SK-N-SH (cell line): ENCODE results near the gene ZNF784.

Source experiments
- CHD2 ChIP-seq: fragments of 150-350 bp; IDR thresholded peaks from 2 replicates; pipeline ENCODE4 v1.6.1; 2018; ENCODE audit warnings: low read length; ENCODE audit not compliant: partially characterized antibody
- EP300 ChIP-seq, 2 experiments: IDR thresholded peaks; 2 replicates each; pipeline versions ENCODE4 v1.4.0 to v1.6.1; 2012; ENCODE audit warnings: borderline replicate concordance in 1 of 2, low read depth in 1 of 2, low read length in 1 of 2
- POLR2AphosphoS5 ChIP-seq: IDR thresholded peaks from 2 replicates; pipeline ENCODE4 v1.6.1; 2012; ENCODE audit warnings: low read depth, low read length
- SMC3 ChIP-seq: IDR thresholded peaks from 2 replicates; pipeline ENCODE4 v1.6.1; 2012; ENCODE audit warnings: low read depth, low read length, improper control_type of control experiment
- TF ChIP-seq, protein P1 (sequence below): fragments of 200-600 bp; sonication (generic); IDR thresholded peaks from 2 replicates; pipeline ENCODE4 v1.6.1; 2017; ENCODE audit warnings: antibody characterized with exemption, mild to moderate bottlenecking, moderate library complexity
- TF ChIP-seq, protein P2 (sequence below): fragments of 150-350 bp; IDR thresholded peaks from 2 replicates; pipeline ENCODE4 v1.6.1; 2017; ENCODE audit warnings: antibody characterized with exemption, low read length, low read depth, borderline replicate concordance

DNA sequence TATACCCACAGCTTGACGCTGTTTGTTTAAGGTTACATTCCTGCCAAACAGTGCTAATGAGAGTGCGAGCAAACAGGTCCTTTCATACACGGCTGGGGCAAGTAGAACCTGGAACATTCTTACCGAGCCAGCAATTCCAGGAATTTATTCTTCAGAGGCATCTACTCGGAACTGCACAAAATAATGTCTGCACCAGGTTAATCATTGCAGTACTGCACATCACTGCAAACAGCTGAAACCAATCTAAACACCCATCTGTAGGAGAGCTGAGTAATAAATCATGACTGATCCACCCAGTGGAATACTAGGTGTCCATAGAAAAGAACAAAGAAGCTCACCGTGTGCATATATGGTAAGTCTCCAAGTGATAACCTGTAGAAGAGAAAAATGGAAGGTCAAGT is 42.5 kb downstream of the ZNF784 start:
- TF ChIP-seq EP300 (IDR thresholded peaks at IDR 0.05; ENCODE audit: borderline replicate concordance in 1 of 2, low read depth in 1 of 2, low read length in 1 of 2) (no peak), POLR2AphosphoS5 (no peak), SMC3 (no peak), CHD2 (no peak)
- TF ChIP-seq, protein P1, sequence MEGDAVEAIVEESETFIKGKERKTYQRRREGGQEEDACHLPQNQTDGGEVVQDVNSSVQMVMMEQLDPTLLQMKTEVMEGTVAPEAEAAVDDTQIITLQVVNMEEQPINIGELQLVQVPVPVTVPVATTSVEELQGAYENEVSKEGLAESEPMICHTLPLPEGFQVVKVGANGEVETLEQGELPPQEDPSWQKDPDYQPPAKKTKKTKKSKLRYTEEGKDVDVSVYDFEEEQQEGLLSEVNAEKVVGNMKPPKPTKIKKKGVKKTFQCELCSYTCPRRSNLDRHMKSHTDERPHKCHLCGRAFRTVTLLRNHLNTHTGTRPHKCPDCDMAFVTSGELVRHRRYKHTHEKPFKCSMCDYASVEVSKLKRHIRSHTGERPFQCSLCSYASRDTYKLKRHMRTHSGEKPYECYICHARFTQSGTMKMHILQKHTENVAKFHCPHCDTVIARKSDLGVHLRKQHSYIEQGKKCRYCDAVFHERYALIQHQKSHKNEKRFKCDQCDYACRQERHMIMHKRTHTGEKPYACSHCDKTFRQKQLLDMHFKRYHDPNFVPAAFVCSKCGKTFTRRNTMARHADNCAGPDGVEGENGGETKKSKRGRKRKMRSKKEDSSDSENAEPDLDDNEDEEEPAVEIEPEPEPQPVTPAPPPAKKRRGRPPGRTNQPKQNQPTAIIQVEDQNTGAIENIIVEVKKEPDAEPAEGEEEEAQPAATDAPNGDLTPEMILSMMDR = no peak
- TF ChIP-seq, protein P2, sequence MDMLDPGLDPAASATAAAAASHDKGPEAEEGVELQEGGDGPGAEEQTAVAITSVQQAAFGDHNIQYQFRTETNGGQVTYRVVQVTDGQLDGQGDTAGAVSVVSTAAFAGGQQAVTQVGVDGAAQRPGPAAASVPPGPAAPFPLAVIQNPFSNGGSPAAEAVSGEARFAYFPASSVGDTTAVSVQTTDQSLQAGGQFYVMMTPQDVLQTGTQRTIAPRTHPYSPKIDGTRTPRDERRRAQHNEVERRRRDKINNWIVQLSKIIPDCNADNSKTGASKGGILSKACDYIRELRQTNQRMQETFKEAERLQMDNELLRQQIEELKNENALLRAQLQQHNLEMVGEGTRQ = no peak
